DND-41 (cell line): ENCODE measurements around the gene KCNA1.

Source experiments
- CTCF ChIP-seq: IDR thresholded peaks from 2 replicates; pipeline ENCODE4 v1.5.1; 2012; ENCODE audit warnings: borderline replicate concordance, low read length, moderate library complexity, mild to moderate bottlenecking; ENCODE audit not compliant: poor library complexity, severe bottlenecking; ENCODE audit errors: extremely low read depth
- EZH2 ChIP-seq: IDR thresholded peaks from 3 replicates; pipeline ENCODE4 v1.6.1; 2012; ENCODE audit warnings: borderline replicate concordance, low read depth, mild to moderate bottlenecking, moderate library complexity, low read length, inconsistent platforms; ENCODE audit not compliant: severe bottlenecking

- TF ChIP-seq CTCF: no peak
- TF ChIP-seq EZH2: no peak
Observed at GRCh38 chr12:4862809-4863208, 46.9 kb upstream of the KCNA1 start.
